H1 (cell line): ENCODE measurements around the gene IRGQ. TPM values are rescaled to one million over a fixed set of nuclear protein-coding genes. Genes with fewer than 3 reads are reported as not detected.

ENCODE experiments used
- CTCF ChIA-PET: fragments of 300-600 bp; sonication (Branson Sonifier 250); formaldehyde crosslinking; loops from one replicate; lab custom pipeline; 2021; ENCODE audit not compliant: partially characterized antibody; lab: Charles Lee
- POLR2A ChIA-PET: fragments of 300-600 bp; sonication (Branson Sonifier 250); formaldehyde crosslinking; loops from one replicate; lab custom pipeline; 2021; ENCODE audit warnings: inconsistent platforms; ENCODE audit not compliant: partially characterized antibody; lab: Charles Lee
- DNase-seq, 2 experiments: peaks; one replicate each; pipeline versions ENCODE4 v3.0.0 to v3.0.0-alpha.2; 2010 to 2022; ENCODE audit warnings: low spot score in 2 of 2, low read depth in 1 of 2, mixed read lengths in 1 of 2
- FAIRE-seq: peaks from 2 replicates; lab custom pipeline; 2011; peaks lifted over from hg19 to GRCh38; lab: Jason Lieb, UNC
- H2AFZ ChIP-seq: 2 replicates; pipeline ENCODE4 v1.8.1; 2012; ENCODE audit warnings: low read length, inconsistent platforms
- H2AK5ac ChIP-seq: 2 replicates; pipeline ENCODE4 v1.6.1; 2013; ENCODE audit warnings: low read depth, low read length
- H2BK120ac ChIP-seq: replicated peaks from 2 replicates; pipeline ENCODE3; 2013; ENCODE audit warnings: low read depth, low read length, inconsistent platforms
- H2BK12ac ChIP-seq: 2 replicates; pipeline ENCODE4 v1.6.1; 2013; ENCODE audit warnings: low read depth, low read length
- H2BK15ac ChIP-seq: 2 replicates; pipeline ENCODE4 v1.6.1; 2013; ENCODE audit warnings: low read length
- H2BK20ac ChIP-seq: 2 replicates; pipeline ENCODE4 v1.6.1; 2013; ENCODE audit warnings: low read length
- H2BK5ac ChIP-seq: 2 replicates; pipeline ENCODE4 v1.6.1; 2013; ENCODE audit warnings: low read depth, low read length
- H3K14ac ChIP-seq: 2 replicates; pipeline ENCODE4 v1.6.1; 2013; ENCODE audit warnings: inconsistent platforms; ENCODE audit not compliant: insufficient read length
- H3K18ac ChIP-seq: 2 replicates; pipeline ENCODE4 v1.6.1; 2013; ENCODE audit warnings: low read length; ENCODE audit errors: extremely low read depth
- H3K23ac ChIP-seq: 2 replicates; pipeline ENCODE4 v1.6.1; 2013; ENCODE audit warnings: inconsistent platforms; ENCODE audit not compliant: insufficient read length
- H3K23me2 ChIP-seq: 2 replicates; pipeline ENCODE4 v1.6.1; 2013; ENCODE audit warnings: low read depth, low read length
- H3K27ac ChIP-seq: 2 replicates; pipeline ENCODE4 v1.6.1; 2011; ENCODE audit warnings: low read depth, low read length, inconsistent platforms
- H3K27me3 ChIP-seq, 4 experiments: replicated peaks in 1 of 4; 1 replicate in 1 of 4; 2 replicates in 3 of 4; pipeline versions ENCODE4 v1.6.1 to v1.8.1; 2011 to 2013; ENCODE audit warnings: low read length in 3 of 4, mild to moderate bottlenecking in 3 of 4, inconsistent platforms in 2 of 4, mixed read lengths in 2 of 4, moderate library complexity in 1 of 4; ENCODE audit not compliant: control insufficient read depth in 3 of 4, insufficient read depth in 3 of 4; ENCODE audit errors: extremely low read depth in 1 of 4
- H3K36me3 ChIP-seq, 4 experiments: 2 replicates each; pipeline versions ENCODE4 v1.6.1 to v1.8.1; 2011 to 2013; ENCODE audit warnings: mild to moderate bottlenecking in 4 of 4, low read length in 3 of 4, moderate library complexity in 2 of 4, control low read depth in 1 of 4, inconsistent platforms in 1 of 4; ENCODE audit not compliant: insufficient read depth in 4 of 4, control insufficient read depth in 2 of 4
- H3K4ac ChIP-seq: replicated peaks from 2 replicates; pipeline ENCODE3; 2013; ENCODE audit warnings: low read length, low read depth, mixed read lengths, inconsistent platforms; ENCODE audit not compliant: insufficient read length
- H3K4me1 ChIP-seq, 4 experiments: replicated peaks in 1 of 4; 1 replicate in 1 of 4; 2 replicates in 3 of 4; pipeline versions ENCODE4 v1.6.1 to v1.8.1; 2011 to 2013; ENCODE audit warnings: low read length in 3 of 4, inconsistent platforms in 2 of 4, mixed read lengths in 1 of 4; ENCODE audit not compliant: insufficient read depth in 4 of 4, control insufficient read depth in 3 of 4
- H3K4me2 ChIP-seq, 2 experiments: 2 replicates each; pipeline versions ENCODE4 v1.6.1 to v1.8.1; 2011 to 2013; ENCODE audit warnings: low read depth in 2 of 2, low read length in 2 of 2, control low read depth in 1 of 2, inconsistent platforms in 1 of 2, mild to moderate bottlenecking in 1 of 2; ENCODE audit not compliant: insufficient read depth in 1 of 2
- H3K4me3 ChIP-seq, 4 experiments: fragments of 200-600, 300-600 bp in 1 of 4; sonication (generic), shearing (Covaris generic), sonication (Bioruptor Twin) in 1 of 4; 2 replicates each; pipeline versions ENCODE4 v1.5.1 to v1.8.1; 2011 to 2016; ENCODE audit warnings: low read length in 4 of 4, low read depth in 3 of 4, control low read depth in 2 of 4, inconsistent platforms in 2 of 4, mild to moderate bottlenecking in 2 of 4, mixed read lengths in 1 of 4, moderate library complexity in 1 of 4; ENCODE audit not compliant: insufficient read depth in 2 of 4; ENCODE audit errors: extremely low read depth in 1 of 4
- H3K56ac ChIP-seq: replicated peaks from 2 replicates; pipeline ENCODE3; 2013; ENCODE audit warnings: low read depth, mild to moderate bottlenecking, mixed read lengths, low read length, inconsistent platforms; ENCODE audit not compliant: insufficient read length
- H3K79me1 ChIP-seq: 2 replicates; pipeline ENCODE4 v1.6.1; 2013; ENCODE audit warnings: low read depth, low read length, control low read depth
- H3K79me2 ChIP-seq, 2 experiments: 2 replicates each; pipeline versions ENCODE4 v1.6.1 to v1.8.1; 2012 to 2013; ENCODE audit warnings: low read length in 2 of 2, mild to moderate bottlenecking in 2 of 2, inconsistent platforms in 1 of 2; ENCODE audit not compliant: insufficient read depth in 2 of 2, control insufficient read depth in 1 of 2
- H3K9ac ChIP-seq, 4 experiments: replicated peaks in 1 of 4; 1 replicate in 1 of 4; 2 replicates in 3 of 4; pipeline versions ENCODE4 v1.6.1 to v1.8.1; 2011 to 2013; ENCODE audit warnings: low read depth in 3 of 4, low read length in 3 of 4, control low read depth in 2 of 4, mild to moderate bottlenecking in 2 of 4, moderate library complexity in 2 of 4, inconsistent platforms in 1 of 4; ENCODE audit errors: extremely low read depth in 1 of 4
- H3K9me3 ChIP-seq, 2 experiments: 2 replicates each; pipeline versions ENCODE4 v1.6.1 to v1.8.1; 2012 to 2013; ENCODE audit warnings: mild to moderate bottlenecking in 2 of 2, moderate library complexity in 2 of 2, control low read depth in 1 of 2, inconsistent platforms in 1 of 2, low read depth in 1 of 2, low read length in 1 of 2, mixed read lengths in 1 of 2; ENCODE audit not compliant: insufficient read depth in 2 of 2
- H4K20me1 ChIP-seq, 2 experiments: replicated peaks in 1 of 2; 2 replicates each; pipeline versions ENCODE3 to v1.8.1; 2011 to 2013; ENCODE audit warnings: inconsistent platforms in 2 of 2, low read length in 2 of 2, mild to moderate bottlenecking in 1 of 2; ENCODE audit not compliant: insufficient read depth in 2 of 2, control insufficient read depth in 1 of 2
- H4K5ac ChIP-seq: 2 replicates; pipeline ENCODE4 v1.6.1; 2013; ENCODE audit warnings: low read length, low read depth, mixed read lengths, inconsistent platforms; ENCODE audit not compliant: insufficient read length
- H4K8ac ChIP-seq: 2 replicates; pipeline ENCODE4 v1.8.0; 2013; ENCODE audit warnings: mild to moderate bottlenecking, moderate library complexity, low read length, inconsistent platforms; ENCODE audit not compliant: insufficient read depth; ENCODE audit errors: extremely low read depth
- H4K91ac ChIP-seq: replicated peaks from 2 replicates; pipeline ENCODE3; 2013; ENCODE audit warnings: low read length, mixed read lengths, inconsistent platforms; ENCODE audit not compliant: insufficient read length
- EP300 ChIP-seq, 2 experiments: IDR thresholded peaks; 1 replicate in 1 of 2; 2 replicates in 1 of 2; pipeline ENCODE4 v1.6.1; 2011 to 2012; ENCODE audit warnings: low read depth in 2 of 2, low read length in 2 of 2, mild to moderate bottlenecking in 2 of 2, borderline replicate concordance in 1 of 2, inconsistent platforms in 1 of 2, moderate library complexity in 1 of 2
- KDM4A ChIP-seq: IDR thresholded peaks from one replicate; pipeline ENCODE4 v1.7.1; 2012; ENCODE audit warnings: low read depth, mild to moderate bottlenecking, moderate library complexity, low read length, inconsistent platforms; ENCODE audit not compliant: severe bottlenecking
- TAF1 ChIP-seq: IDR thresholded peaks from 2 replicates; pipeline ENCODE4 v1.6.1; 2011; ENCODE audit warnings: mild to moderate bottlenecking, low read depth, low read length
- WGBS, 2 experiments: shearing (Covaris generic) in 1 of 2; methylation state at CpG; one replicate each; pipeline versions ENCODE4 v1.1.6 to v1.1.7; 2013 to 2015; ENCODE audit warnings: low lambda C conversion rate in 2 of 2, mixed read lengths in 2 of 2, inconsistent platforms in 1 of 2, low coverage in 1 of 2, missing lambda C conversion rate in 1 of 2; ENCODE audit not compliant: insufficient replicate concordance in 2 of 2, insufficient coverage in 1 of 2, insufficient read length in 1 of 2; ENCODE audit errors: extremely low coverage in 1 of 2, missing lambda C conversion rate in 1 of 2; 5-methylcytosine and 5-hydroxymethylcytosine counted together
- polyA plus RNA-seq, 7 experiments: library from polyadenylated mRNA; depleted of rRNA in 3 of 7; stranded (reverse) in 5 of 7; unstranded in 2 of 7; fragments of >200 nt in 5 of 7; fragments of 200-250 nt in 2 of 7; gene quantifications; 1 replicate in 5 of 7; 2 replicates in 1 of 7; 4 replicates in 1 of 7; pipeline versions ENCODE4 v1.2.1 to v1.2.3, GENCODE V29; 2011 to 2013; ENCODE audit warnings: missing spikeins in 2 of 7, mixed read lengths in 2 of 7
- total RNA-seq: library from RNA; stranded (reverse); fragmentation: NEBNext Ultra II Directional; extraction: Animal tissue kit (Norgen Biotek cat#: 25700); gene quantifications from 2 replicates; pipeline ENCODE4 v1.2.1, GENCODE V29; 2021

The IRGQ gene
- total and polyA plus RNA-seq, 2 of the 8 experiments (the other 6 are each of a cell fraction or from before 2014, with no cell fraction given): 16.0 to 42.9 TPM

DNA sequence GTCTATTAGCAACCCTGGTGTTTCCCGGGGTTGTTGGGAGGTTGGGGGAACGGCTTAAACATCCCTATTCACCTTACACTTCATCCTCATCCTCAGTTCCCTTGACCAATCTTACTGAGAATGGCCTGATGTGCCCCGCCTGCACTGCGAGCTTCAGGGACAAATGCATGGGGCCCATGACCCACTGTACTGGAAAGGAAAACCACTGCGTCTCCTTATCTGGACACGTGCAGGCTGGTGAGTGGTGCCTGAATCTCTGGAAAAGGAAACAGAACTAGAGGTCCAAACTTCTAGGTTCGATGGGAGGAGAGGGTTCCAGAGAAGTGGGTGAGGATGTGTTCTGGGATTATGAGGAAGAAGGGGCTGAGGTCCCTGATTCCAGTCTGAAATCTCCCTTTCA is 14.5 kb downstream of the IRGQ start:
- H3K4ac ChIP-seq: no peak overlapping the region
- 82% methylated on average over 7 of the region's 7 CpGs; no CpG with 5 or more reads in 1 of the 2 experiments for WGBS, 2 experiments
- H4K91ac ChIP-seq: no peak overlapping the region
- H3K56ac ChIP-seq: no peak overlapping the region
- CTCF ChIA-PET: interaction anchor here (1.2 to 6.9 kb wide), 3 partner anchors 9 to 26 kb away, joined by 3 to 45 read pairs (median 7); partner anchors contain the start of gene IRGQ
- POLR2A ChIA-PET: interaction anchor here (0.7 to 3.6 kb wide), 6 partner anchors 8 to 53 kb away, joined by 4 to 22 read pairs (median 8); partner anchors contain the start of gene ZNF575
- no peak overlapping the region; a peak in 1 of 7 replicates for H3K9ac ChIP-seq
- 0 out of 2 replicates have a peak overlapping the region, but pooled peaks have one; percentile 48 for H2BK15ac ChIP-seq
- H4K8ac ChIP-seq: no peak overlapping the region
- no peak overlapping the region for H4K5ac ChIP-seq
- H3K9me3 ChIP-seq: no peaks in the 10 kb centered on the region
- H3K4me1 ChIP-seq: peaks cover 0 to 11% (median 5%) of the 10 kb centered on the region in 4 experiments; a peak in 6 of 7 replicates
- H3K18ac ChIP-seq: no peak overlapping the region
- peak overlapping the region in 1 of 4 experiments; percentile 89; a peak in 2 of 8 replicates for H3K4me3 ChIP-seq
- peak overlapping the region; percentile 64 to 98 for H3K4me2 ChIP-seq
- no peak overlapping the region for H2BK20ac ChIP-seq
- no peak overlapping the region for H2BK120ac ChIP-seq
- H3K79me2 ChIP-seq: no peaks in the 10 kb centered on the region
- no peak overlapping the region for H3K23ac ChIP-seq
- peaks cover 0 to 4% of the 10 kb centered on the region in 2 experiments for H4K20me1 ChIP-seq
- FAIRE-seq (no peak), DNase-seq (no peak)
- 0 out of 2 replicates have a peak overlapping the region, but pooled peaks have one; percentile 67 for H2AK5ac ChIP-seq
- peak overlapping the region; percentile 83; the same call in 1 of the 2 replicates for H2BK5ac ChIP-seq
- no peak overlapping the region for H3K27ac ChIP-seq
- peaks cover 16% of the 10 kb centered on the region for H3K23me2 ChIP-seq
- TF ChIP-seq TAF1 (no peak), EP300 (IDR thresholded peaks at IDR 0.05; ENCODE audit: borderline replicate concordance in 1 of 2, low read depth in 2 of 2, low read length in 2 of 2) (no peak), KDM4A (no peak)
- no peaks in the 10 kb centered on the region for H3K27me3 ChIP-seq
- H3K14ac ChIP-seq: no peak overlapping the region
- no peak overlapping the region for H2BK12ac ChIP-seq
- H3K36me3 ChIP-seq: peaks cover 0 to under 1% (median 0%) of the 10 kb centered on the region in 4 experiments; a peak in 2 of 8 replicates
- H2AFZ ChIP-seq: 0 out of 2 replicates have a peak overlapping the region, but pooled peaks have one; percentile 23
- H3K79me1 ChIP-seq: peaks cover 5% of the 10 kb centered on the region; the same call in 1 of the 2 replicates
